ENCODE measurements around the gene ITPA.

ITPA gene

DNA sequence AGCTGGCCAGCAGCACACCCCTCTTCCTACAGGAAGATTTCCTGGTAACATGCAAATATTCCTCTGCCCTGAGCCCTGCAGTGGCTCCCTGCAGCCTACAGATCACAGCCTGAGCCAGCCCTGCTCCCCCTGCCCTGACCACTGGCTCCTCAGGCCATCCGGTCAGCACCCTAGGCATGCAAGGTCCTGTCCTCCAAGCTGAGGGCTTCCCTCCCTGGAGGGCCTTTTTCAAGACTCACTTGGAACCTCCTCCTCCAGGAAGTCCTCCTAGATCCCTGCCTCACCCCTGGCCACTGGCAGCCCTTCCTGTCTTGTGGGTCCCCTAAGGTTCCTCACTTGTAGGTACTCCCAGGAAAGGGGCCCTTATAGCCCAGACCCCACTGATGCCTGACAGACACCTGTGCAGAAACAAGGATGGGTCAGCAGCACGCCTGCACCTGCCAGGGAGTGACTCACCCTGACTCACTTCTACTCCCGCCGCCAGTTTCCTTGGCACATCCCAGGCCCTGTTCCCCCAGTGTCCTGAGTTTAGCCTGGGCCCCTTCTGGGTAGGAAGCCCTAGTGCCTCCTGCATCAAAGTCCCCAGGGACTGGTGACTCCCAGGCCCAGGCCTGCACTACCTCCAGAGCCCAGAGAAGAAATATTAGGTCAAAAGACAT lies 26.5 kb downstream of the ITPA start:
- in situ Hi-C loops (cut with MboI; ENCODE audit: low pct_unique_long_range_greater_than_20kb, low sequenced_read_pairs, unreplicated experiment), result no loop called here
- DNase-seq (ENCODE audit: low spot score), result no peak
- TF ChIP-seq, protein P1, sequence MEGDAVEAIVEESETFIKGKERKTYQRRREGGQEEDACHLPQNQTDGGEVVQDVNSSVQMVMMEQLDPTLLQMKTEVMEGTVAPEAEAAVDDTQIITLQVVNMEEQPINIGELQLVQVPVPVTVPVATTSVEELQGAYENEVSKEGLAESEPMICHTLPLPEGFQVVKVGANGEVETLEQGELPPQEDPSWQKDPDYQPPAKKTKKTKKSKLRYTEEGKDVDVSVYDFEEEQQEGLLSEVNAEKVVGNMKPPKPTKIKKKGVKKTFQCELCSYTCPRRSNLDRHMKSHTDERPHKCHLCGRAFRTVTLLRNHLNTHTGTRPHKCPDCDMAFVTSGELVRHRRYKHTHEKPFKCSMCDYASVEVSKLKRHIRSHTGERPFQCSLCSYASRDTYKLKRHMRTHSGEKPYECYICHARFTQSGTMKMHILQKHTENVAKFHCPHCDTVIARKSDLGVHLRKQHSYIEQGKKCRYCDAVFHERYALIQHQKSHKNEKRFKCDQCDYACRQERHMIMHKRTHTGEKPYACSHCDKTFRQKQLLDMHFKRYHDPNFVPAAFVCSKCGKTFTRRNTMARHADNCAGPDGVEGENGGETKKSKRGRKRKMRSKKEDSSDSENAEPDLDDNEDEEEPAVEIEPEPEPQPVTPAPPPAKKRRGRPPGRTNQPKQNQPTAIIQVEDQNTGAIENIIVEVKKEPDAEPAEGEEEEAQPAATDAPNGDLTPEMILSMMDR (IDR thresholded peaks at IDR 0.05; ENCODE audit: extremely low read depth, insufficient read depth, missing control alignments), result no peak

DNA sequence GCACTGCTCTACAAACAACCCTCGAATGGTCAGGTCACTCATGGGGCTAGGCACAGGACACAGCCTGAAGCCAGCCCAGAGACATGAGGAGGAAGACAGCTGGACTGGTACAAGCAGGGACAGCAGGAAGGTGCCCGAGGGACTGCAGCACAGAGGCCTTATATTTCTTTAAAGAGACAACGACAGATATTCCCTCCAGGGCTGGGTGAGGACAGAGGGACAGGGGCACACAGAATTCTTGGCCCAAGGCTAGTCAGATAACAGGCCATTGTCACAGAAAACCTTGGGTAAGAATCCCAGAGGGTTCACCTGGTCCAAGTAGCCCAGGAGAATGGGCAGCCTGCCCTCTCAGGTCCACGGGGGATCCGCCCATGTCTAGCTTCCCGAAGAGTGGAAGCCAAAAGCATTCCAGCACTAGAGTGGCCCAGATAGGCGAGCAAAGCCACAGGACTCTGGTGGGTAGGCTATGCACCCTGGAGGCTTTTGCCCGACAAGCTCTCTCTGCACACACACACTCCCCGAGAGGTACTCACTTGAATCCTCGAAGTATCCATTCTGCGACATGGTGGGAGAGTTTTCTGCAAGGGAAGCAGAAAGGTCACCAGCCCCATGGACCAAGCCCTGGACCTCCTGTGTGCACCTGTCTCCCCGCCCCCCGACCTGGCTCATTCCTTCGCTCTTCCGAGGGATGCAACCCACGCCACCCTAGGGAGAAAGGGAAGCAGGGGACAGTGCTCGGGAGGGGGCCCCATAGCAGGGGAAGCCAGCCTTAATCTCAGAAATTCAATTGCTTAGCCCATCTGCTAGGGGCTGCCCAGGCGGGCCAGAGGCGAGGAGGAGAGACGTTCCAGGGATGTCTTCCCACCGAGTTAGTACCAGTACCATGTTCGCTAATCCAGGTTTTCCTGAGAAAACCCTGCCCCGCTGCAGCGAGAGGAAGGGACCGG lies 28.0 kb downstream of the ITPA start:
- DNase-seq (ENCODE audit: low spot score), result no peak
- in situ Hi-C loops (cut with MboI; ENCODE audit: low pct_unique_long_range_greater_than_20kb, low sequenced_read_pairs, unreplicated experiment), result no loop called here
- TF ChIP-seq, protein P1 (IDR thresholded peaks at IDR 0.05; ENCODE audit: extremely low read depth, insufficient read depth, missing control alignments), result no peak

DNA sequence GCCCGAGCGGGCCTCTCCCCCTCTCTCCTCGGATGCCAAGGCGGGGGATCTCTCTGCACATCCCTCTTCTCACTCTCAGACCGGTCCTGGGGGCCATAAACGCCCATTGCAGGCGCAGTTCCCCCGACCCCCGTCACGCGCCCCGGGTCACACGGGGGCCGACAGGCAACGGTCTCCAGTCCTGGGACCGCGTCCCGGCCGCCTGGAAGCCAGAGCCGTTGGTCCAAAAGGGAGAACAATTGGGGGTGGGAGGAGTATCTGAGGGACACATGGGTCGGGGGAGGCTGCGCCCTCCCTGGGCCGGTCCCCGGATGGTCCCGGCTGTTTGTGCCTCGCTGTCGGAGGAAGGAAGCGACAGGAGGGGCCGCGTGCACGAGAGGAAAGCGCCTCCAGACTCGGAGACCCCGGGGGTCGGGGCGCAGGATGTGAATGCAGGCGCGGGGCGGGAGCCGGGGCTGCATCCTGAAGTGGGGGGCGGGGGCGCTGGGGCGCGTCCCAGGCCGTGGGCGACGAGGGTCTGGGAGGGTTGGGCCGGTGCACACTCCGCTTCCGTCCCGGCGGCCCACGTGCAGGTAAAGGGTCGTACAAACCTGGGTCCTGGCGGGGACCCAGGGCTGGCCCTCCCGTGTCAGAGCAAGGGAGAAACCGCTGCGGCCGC lies 28.8 kb downstream of the ITPA start:
- DNase-seq (ENCODE audit: low spot score), result no peak
- TF ChIP-seq, protein P1 (IDR thresholded peaks at IDR 0.05; ENCODE audit: extremely low read depth, insufficient read depth, missing control alignments), result no peak
- in situ Hi-C loops (cut with MboI; ENCODE audit: low pct_unique_long_range_greater_than_20kb, low sequenced_read_pairs, unreplicated experiment), result no loop called here

DNA sequence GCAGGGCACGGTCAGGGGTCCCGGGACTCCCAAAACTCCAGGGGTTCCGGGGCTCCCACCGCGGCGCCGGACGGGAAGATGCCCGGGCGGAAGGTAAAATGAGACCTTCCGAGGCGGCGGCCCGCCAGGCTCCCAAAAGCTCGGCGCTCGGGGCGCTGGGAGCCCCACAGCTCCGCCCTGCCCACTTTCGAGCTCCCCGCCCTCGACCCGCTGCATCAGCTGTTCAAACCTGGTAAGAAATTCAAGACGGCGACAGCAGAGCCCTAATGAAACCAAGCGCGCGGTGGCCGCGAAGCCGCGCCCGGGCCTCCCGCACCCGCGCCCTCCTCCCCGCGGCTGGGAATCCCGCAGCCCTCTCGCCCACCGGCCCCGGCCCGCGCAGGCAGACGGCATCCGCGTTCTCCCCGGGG lies 29.3 kb downstream of the ITPA start:
- TF ChIP-seq, protein P1 (IDR thresholded peaks at IDR 0.05; ENCODE audit: extremely low read depth, insufficient read depth, missing control alignments), result no peak
- DNase-seq (ENCODE audit: low spot score), result peak; percentile 84
- in situ Hi-C loops (cut with MboI; ENCODE audit: low pct_unique_long_range_greater_than_20kb, low sequenced_read_pairs, unreplicated experiment), result no loop called here

DNA sequence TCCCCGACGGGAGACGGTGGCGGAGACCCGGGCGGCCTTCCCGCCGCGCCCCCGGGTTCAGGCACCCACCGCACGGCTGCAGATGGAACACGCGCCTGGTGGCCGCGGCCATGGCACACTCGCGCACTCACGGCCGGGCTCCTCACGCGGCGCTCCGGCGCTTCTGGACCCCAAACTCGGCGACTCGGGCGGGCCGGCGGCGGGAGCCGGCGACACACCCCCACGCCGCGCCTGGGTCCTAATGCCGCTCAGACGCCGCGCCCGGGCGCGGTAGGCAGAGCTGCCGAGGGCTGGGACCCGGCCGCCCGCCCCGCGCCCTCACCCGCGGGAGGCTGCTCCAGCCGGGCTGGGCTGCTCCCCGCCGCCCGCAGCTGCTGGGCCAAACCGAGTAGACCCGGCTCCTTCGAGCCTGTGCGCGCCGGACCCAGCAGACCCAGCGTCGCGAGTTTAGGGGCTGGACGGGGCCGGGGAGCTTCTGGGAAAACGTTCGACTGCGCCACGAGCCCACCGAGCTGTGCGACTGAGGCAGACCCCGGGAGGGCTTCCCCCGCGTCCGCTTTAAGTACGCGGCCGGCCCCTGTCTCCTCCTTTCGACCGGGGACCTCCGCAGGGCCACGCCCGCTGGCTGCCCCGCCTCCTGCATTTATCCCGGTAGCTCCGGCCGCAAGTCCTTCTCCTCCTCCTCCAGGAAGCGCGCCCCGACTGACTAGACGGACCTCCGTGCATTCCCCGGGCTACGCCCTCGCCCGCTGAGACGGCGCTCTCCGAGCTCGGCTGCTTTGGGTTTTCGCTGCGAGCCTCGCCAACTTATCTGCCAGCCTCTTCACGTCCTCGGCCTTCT lies 29.9 kb downstream of the ITPA start, which contains the start of gene SLC4A11:
Gene SLC4A11, minus strand, starts transcription at position 165 of the 841 bp plus-strand sequence. Its CDS starts 53 bp downstream, at position 112.
- peak; percentile 85 for DNase-seq (ENCODE audit: low spot score)
- in situ Hi-C loops (cut with MboI; ENCODE audit: low pct_unique_long_range_greater_than_20kb, low sequenced_read_pairs, unreplicated experiment), result no loop called here
- TF ChIP-seq, protein P1 (IDR thresholded peaks at IDR 0.05; ENCODE audit: extremely low read depth, insufficient read depth, missing control alignments), result no peak

Data from GM13977 (cell line).